Breast epithelium (tissue), 4 donors: ENCODE measurements around the gene DHRS3. TPM values are rescaled to one million over a fixed set of nuclear protein-coding genes. Genes with fewer than 3 reads are reported as not detected.

Experiments
- DNase-seq, 2 donors: peaks; one replicate each; pipeline ENCODE4 v3.0.0-alpha.2; 2019; ENCODE audit warnings: low spot score in 2 of 2
- H3K27ac ChIP-seq, 2 donors: fragments of 200-600 bp; sonication (generic) in 1 of 2; one replicate each; pipeline ENCODE4 v1.5.1; 2016 to 2019; ENCODE audit warnings: mild to moderate bottlenecking in 1 of 2
- H3K27me3 ChIP-seq, 2 donors: fragments of 200-600 bp; sonication (generic) in 1 of 2; one replicate each; pipeline versions ENCODE4 v1.5.1 to v1.6.0; 2017 to 2019; ENCODE audit warnings: control low read depth in 1 of 2, mild to moderate bottlenecking in 1 of 2
- H3K36me3 ChIP-seq: fragments of 200-600 bp; one replicate; pipeline ENCODE4 v1.5.1; 2019
- H3K4me1 ChIP-seq, 2 donors: fragments of 200-600 bp; sonication (generic); one replicate each; pipeline ENCODE4 v1.5.1; 2016 to 2019; ENCODE audit warnings: control low read depth in 1 of 2
- H3K4me3 ChIP-seq, 3 donors: fragments of 200-600 bp; sonication (generic); 1 replicate in 2 of 3; 2 replicates in 1 of 3; pipeline ENCODE4 v1.5.1; 2016 to 2019; ENCODE audit warnings: mild to moderate bottlenecking in 3 of 3, moderate library complexity in 2 of 3
- H3K9me3 ChIP-seq, 2 donors: fragments of 200-600 bp; sonication (generic) in 1 of 2; one replicate each; pipeline ENCODE4 v1.5.1; 2016 to 2019; ENCODE audit warnings: control low read depth in 1 of 2
- CTCF ChIP-seq, 3 donors: fragments of 450-650 bp; IDR thresholded peaks; one replicate each; pipeline ENCODE4 v1.5.1; 2016 to 2017; ENCODE audit warnings: antibody characterized with exemption in 3 of 3, mild to moderate bottlenecking in 3 of 3, moderate library complexity in 3 of 3
- POLR2A ChIP-seq: fragments of 450-650 bp; IDR thresholded peaks from one replicate; pipeline ENCODE4 v1.6.1; 2016; ENCODE audit warnings: antibody characterized with exemption, mild to moderate bottlenecking, moderate library complexity
- POLR2AphosphoS5 ChIP-seq, 3 donors: sonication (generic); formaldehyde crosslinking; IDR thresholded peaks; one replicate each; pipeline ENCODE4 v1.6.1; 2017; ENCODE audit warnings: antibody characterized with exemption in 3 of 3
- intact Hi-C: fragments of 100-400 bp; cut with DNase I; formaldehyde crosslinking; loops from one replicate; pipeline ENCODE4 v1.15.1; 2023; ENCODE audit warnings: low total_unique reads
- total RNA-seq, 3 donors: library from RNA; depleted of rRNA; stranded (reverse); fragments of >200 nt; gene quantifications; one replicate each; pipeline ENCODE4 v1.1.0, GENCODE V29; 2016

Gene DHRS3
- total RNA-seq, 3 donors from 2014 or later: 109 to 151 (median 117) TPM

- intact Hi-C loops: no loop called here
- H3K27ac ChIP-seq: peak overlapping the region; percentile 96 to 97
- no peaks in the 10 kb centered on the region for H3K9me3 ChIP-seq
- peak in 1 of 2 donors; percentile 92 for DNase-seq
- H3K36me3 ChIP-seq: no peaks in the 10 kb centered on the region
- no peaks in the 10 kb centered on the region for H3K27me3 ChIP-seq
- H3K4me1 ChIP-seq: peaks cover 23 to 28% of the 10 kb centered on the region in 2 donors
- TF ChIP-seq CTCF (IDR thresholded peaks at IDR 0.05) (no peak), POLR2AphosphoS5 (IDR thresholded peaks at IDR 0.05) (peak in 2 of 3 donors; percentile 35 to 61), POLR2A (no peak)
- peak overlapping the region in 1 of 3 donors; percentile 18 for H3K4me3 ChIP-seq
Measured at GRCh38 chr1:12591267-12591938, 26.6 kb downstream of the DHRS3 start.

DNA sequence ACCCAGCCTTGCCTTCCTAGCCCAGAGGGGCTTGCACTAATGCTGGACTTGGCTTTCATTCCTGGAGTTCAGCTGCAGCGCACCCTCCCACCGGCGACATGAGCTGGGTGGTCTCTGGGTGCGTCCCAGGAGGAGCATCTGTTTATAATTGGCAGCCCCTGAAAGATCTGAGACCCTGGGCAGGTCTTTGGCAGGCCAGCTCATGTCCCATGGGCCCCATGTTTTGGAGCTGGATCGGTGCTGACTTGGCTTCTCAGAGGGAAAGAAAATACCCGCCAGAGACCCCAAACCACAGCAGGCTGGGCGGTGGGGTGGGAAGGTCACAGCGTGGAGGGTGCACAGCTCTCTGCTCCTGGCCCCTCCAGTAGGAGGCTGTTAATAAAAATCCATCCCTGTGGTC, 29.3 kb downstream of the DHRS3 start:
- Histone ChIP-seq H3K36me3 (no peaks in the 10 kb centered on the region), H3K4me3 (no peak overlapping the region), H3K27me3 (no peaks in the 10 kb centered on the region), H3K9me3 (no peaks in the 10 kb centered on the region), H3K27ac (peak overlapping the region in 1 of 2 donors; percentile 38), H3K4me1 (peaks cover 6 to 15% of the 10 kb centered on the region in 2 donors)
- intact Hi-C loops: no loop called here
- no peak for DNase-seq
- TF ChIP-seq CTCF (IDR thresholded peaks at IDR 0.05) (no peak), POLR2AphosphoS5 (IDR thresholded peaks at IDR 0.05) (no peak), POLR2A (no peak)

GRCh38 chr1:12587981-12588640, 29.9 kb downstream of the DHRS3 start:
- no peak for DNase-seq
- H3K9me3 ChIP-seq: no peaks in the 10 kb centered on the region
- peak overlapping the region in 1 of 2 donors; percentile 38 for H3K27ac ChIP-seq
- H3K4me3 ChIP-seq: no peak overlapping the region
- TF ChIP-seq CTCF (IDR thresholded peaks at IDR 0.05): no peak
- TF ChIP-seq POLR2A: no peak
- TF ChIP-seq POLR2AphosphoS5 (IDR thresholded peaks at IDR 0.05): no peak
- no peaks in the 10 kb centered on the region for H3K36me3 ChIP-seq
- peaks cover 6 to 15% of the 10 kb centered on the region in 2 donors for H3K4me1 ChIP-seq
- no peaks in the 10 kb centered on the region for H3K27me3 ChIP-seq
- intact Hi-C loops: no loop called here

DNA sequence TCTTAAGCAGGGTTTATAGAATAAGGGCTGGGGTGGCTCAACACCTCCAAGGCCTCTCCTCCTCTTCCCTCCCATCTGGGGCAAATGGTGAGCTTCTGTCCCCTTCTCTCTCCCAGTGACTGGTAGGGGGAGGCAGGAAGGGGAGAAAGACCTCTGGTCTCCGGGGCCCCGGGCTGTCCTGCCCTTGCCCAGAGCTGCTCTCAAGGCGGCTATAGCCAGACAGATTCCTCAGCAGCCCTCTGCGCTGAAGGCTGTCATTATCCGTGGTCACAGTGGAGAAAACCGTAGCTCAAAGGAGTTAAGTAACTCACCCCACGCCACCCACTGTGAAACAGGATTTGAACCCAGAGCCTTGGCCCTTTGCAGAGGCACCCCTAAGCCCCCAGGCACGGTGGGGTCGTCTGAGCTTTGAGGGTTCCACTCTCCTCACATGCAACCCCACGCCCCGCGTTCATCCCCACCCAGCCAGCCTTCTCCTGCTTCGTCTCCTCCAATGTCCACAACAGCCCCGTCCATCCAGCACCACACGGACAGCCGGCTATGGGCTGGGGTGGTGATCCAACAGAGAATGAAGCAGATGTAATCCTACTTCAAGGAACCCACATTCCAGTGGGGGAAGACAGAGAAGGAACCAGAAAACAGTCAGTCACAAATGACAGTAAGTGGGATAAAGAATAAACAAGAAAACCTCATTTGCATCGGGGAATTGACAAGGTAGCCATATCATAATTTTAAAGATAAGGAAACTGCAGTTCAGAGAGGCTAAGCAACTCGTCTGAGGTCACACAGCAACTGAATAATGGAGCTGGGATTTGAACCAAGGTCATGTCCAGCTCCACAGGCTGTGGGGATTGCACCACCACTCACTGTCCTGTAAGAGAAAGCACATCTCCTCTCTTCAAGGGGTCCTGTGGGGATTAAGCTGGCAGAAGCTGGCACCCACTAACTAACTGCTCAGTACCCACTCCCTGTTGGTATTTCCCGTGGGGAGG, 31.8 kb downstream of the DHRS3 start:
- intact Hi-C loops: no loop called here
- Histone ChIP-seq H3K9me3 (no peaks in the 10 kb centered on the region), H3K4me3 (no peak overlapping the region), H3K4me1 (peaks cover 3 to 15% of the 10 kb centered on the region in 2 donors), H3K27me3 (no peaks in the 10 kb centered on the region), H3K27ac (peak overlapping the region in 1 of 2 donors; percentile 9), H3K36me3 (no peaks in the 10 kb centered on the region)
- no peak for TF ChIP-seq CTCF (IDR thresholded peaks at IDR 0.05)
- TF ChIP-seq POLR2AphosphoS5 (IDR thresholded peaks at IDR 0.05): no peak
- no peak for TF ChIP-seq POLR2A
- no peak for DNase-seq
